Liver (tissue), 9 donors: Measurements from ENCODE around the gene LCORL. TPM values are rescaled to one million over a fixed set of nuclear protein-coding genes. Genes with fewer than 3 reads are reported as not detected.

Source experiments
- DNase-seq: peaks from one replicate; pipeline ENCODE4 v3.0.0-alpha.2; 2017; ENCODE audit warnings: low spot score
- H3K27ac ChIP-seq, 2 donors: one replicate each; pipeline ENCODE4 v1.7.0; 2013; ENCODE audit warnings: inconsistent platforms in 2 of 2, low read length in 2 of 2, control low read depth in 1 of 2, low read depth in 1 of 2, mild to moderate bottlenecking in 1 of 2
- H3K27me3 ChIP-seq, 4 donors: one replicate each; pipeline versions ENCODE4 v1.6.1 to v1.7.0; 2013; ENCODE audit warnings: low read length in 3 of 4, inconsistent platforms in 1 of 4, mild to moderate bottlenecking in 1 of 4, moderate library complexity in 1 of 4; ENCODE audit not compliant: control insufficient read depth in 4 of 4, insufficient read depth in 4 of 4
- H3K36me3 ChIP-seq, 4 donors: one replicate each; pipeline versions ENCODE4 v1.6.1 to v1.7.0; 2013; ENCODE audit warnings: low read length in 3 of 4, mild to moderate bottlenecking in 3 of 4, low read depth in 1 of 4, moderate library complexity in 1 of 4; ENCODE audit not compliant: control insufficient read depth in 4 of 4, insufficient read depth in 3 of 4
- H3K4me1 ChIP-seq, 4 donors: one replicate each; pipeline versions ENCODE4 v1.6.1 to v1.7.0; 2013; ENCODE audit warnings: low read length in 3 of 4, mild to moderate bottlenecking in 3 of 4, moderate library complexity in 1 of 4; ENCODE audit not compliant: control insufficient read depth in 4 of 4, insufficient read depth in 4 of 4
- H3K4me3 ChIP-seq, 3 donors: one replicate each; pipeline versions ENCODE4 v1.6.1 to v1.7.0; 2013; ENCODE audit warnings: low read length in 3 of 3, control low read depth in 1 of 3, low read depth in 1 of 3, mild to moderate bottlenecking in 1 of 3
- H3K9ac ChIP-seq, 2 donors: one replicate each; pipeline ENCODE4 v1.7.0; 2013; ENCODE audit warnings: low read length in 2 of 2, mild to moderate bottlenecking in 2 of 2, moderate library complexity in 2 of 2, control low read depth in 1 of 2, low read depth in 1 of 2
- H3K9me3 ChIP-seq, 4 donors: one replicate each; pipeline versions ENCODE4 v1.6.1 to v1.7.0; 2013; ENCODE audit warnings: low read length in 3 of 4; ENCODE audit not compliant: control insufficient read depth in 4 of 4
- ATF3 ChIP-seq: IDR thresholded peaks from 2 replicates; pipeline ENCODE4 v1.6.1; 2016; ENCODE audit warnings: antibody characterized with exemption
- CTCF ChIP-seq: fragments of 150-350 bp; IDR thresholded peaks from 2 replicates; pipeline ENCODE4 v1.5.1; 2017; ENCODE audit warnings: improper control_type of control experiment, low read depth, low read length; ENCODE audit not compliant: missing input control
- EGR1 ChIP-seq, 2 donors: IDR thresholded peaks; 2 replicates each; pipeline ENCODE4 v1.6.1; 2016 to 2018; ENCODE audit warnings: antibody characterized with exemption in 2 of 2, low read depth in 2 of 2
- FOXA1 ChIP-seq: IDR thresholded peaks from 2 replicates; pipeline ENCODE4 v1.6.1; 2016; ENCODE audit warnings: antibody characterized with exemption
- FOXA2 ChIP-seq: IDR thresholded peaks from 2 replicates; pipeline ENCODE4 v1.6.1; 2016; ENCODE audit warnings: antibody characterized with exemption
- GABPA ChIP-seq, 2 donors: IDR thresholded peaks in 1 of 2; conservative IDR thresholded peaks in 1 of 2; 2 replicates each; pipeline ENCODE4 v1.6.1; 2016; ENCODE audit warnings: antibody characterized with exemption in 2 of 2, mild to moderate bottlenecking in 1 of 2, moderate library complexity in 1 of 2
- HNF4G ChIP-seq: IDR thresholded peaks from 2 replicates; pipeline ENCODE4 v1.6.1; 2016; ENCODE audit warnings: antibody characterized with exemption
- JUND ChIP-seq, 2 donors: IDR thresholded peaks; 2 replicates each; pipeline ENCODE4 v1.6.1; 2016; ENCODE audit warnings: antibody characterized with exemption in 2 of 2
- MAX ChIP-seq: IDR thresholded peaks from 2 replicates; pipeline ENCODE4 v1.6.1; 2016; ENCODE audit warnings: antibody characterized with exemption
- NR2F2 ChIP-seq: IDR thresholded peaks from 2 replicates; pipeline ENCODE4 v1.6.1; 2016; ENCODE audit warnings: antibody characterized with exemption
- RAD21 ChIP-seq, 2 donors: IDR thresholded peaks; 2 replicates each; pipeline ENCODE4 v1.6.1; 2016; ENCODE audit warnings: antibody characterized with exemption in 2 of 2, mild to moderate bottlenecking in 2 of 2
- REST ChIP-seq: IDR thresholded peaks from 2 replicates; pipeline ENCODE4 v1.6.1; 2016; ENCODE audit warnings: antibody characterized with exemption, mild to moderate bottlenecking
- RXRA ChIP-seq, 2 donors: IDR thresholded peaks; 2 replicates each; pipeline ENCODE4 v1.6.1; 2017 to 2018; ENCODE audit warnings: antibody characterized with exemption in 2 of 2, mild to moderate bottlenecking in 1 of 2
- SP1 ChIP-seq: IDR thresholded peaks from 2 replicates; pipeline ENCODE4 v1.6.1; 2018; ENCODE audit warnings: antibody characterized with exemption, mild to moderate bottlenecking
- TAF1 ChIP-seq: conservative IDR thresholded peaks from 2 replicates; pipeline ENCODE4 v1.6.1; 2016; ENCODE audit warnings: antibody characterized with exemption, mild to moderate bottlenecking
- YY1 ChIP-seq: IDR thresholded peaks from 2 replicates; pipeline ENCODE4 v1.6.1; 2016; ENCODE audit warnings: antibody characterized with exemption, mild to moderate bottlenecking
- ZBTB33 ChIP-seq: IDR thresholded peaks from 2 replicates; pipeline ENCODE4 v1.6.1; 2016; ENCODE audit warnings: antibody characterized with exemption
- WGBS: extraction: QIAGEN DNeasy Blood & Tissue Kit; methylation state at CpG from one replicate; pipeline ENCODE4 v1.1.7; 2013; 5-methylcytosine and 5-hydroxymethylcytosine counted together
- polyA plus RNA-seq, 2 donors: library from polyadenylated mRNA; stranded (reverse) in 1 of 2; unstranded in 1 of 2; fragments of 200-250 nt in 1 of 2; fragments of >200 nt in 1 of 2; fragmentation: Nextera tagmentation in 1 of 2; extraction: Ambion mirVana in 1 of 2; gene quantifications; one replicate each; pipeline versions ENCODE4 v1.2.1 to v1.2.3, GENCODE V29; 2013 to 2015
- total RNA-seq, 2 donors: library from RNA; depleted of rRNA; stranded (reverse); fragments of >200 nt; gene quantifications; one replicate each; pipeline ENCODE4 v1.2.3, GENCODE V29; 2014
- donor health status: healthy.
- donor health status: healthy.
- donor health status: healthy.
- donor health status: healthy.
- donor health status: healthy.

The LCORL gene
- total and polyA plus RNA-seq, 4 donors, result 2.1 to 12.0 (median 6.5) TPM

- TF ChIP-seq NR2F2, result no peak
- TF ChIP-seq REST, result no peak
- TF ChIP-seq ZBTB33, result no peak
- no peak for TF ChIP-seq SP1
- TF ChIP-seq GABPA (IDR thresholded peaks at IDR 0.05 in 1 of 2, conservative IDR thresholded peaks at IDR 0.05 in 1 of 2), result no peak
- no peak for TF ChIP-seq ATF3
- no peak for TF ChIP-seq JUND (IDR thresholded peaks at IDR 0.05)
- no peak for TF ChIP-seq FOXA1
- no peak for TF ChIP-seq HNF4G
- TF ChIP-seq RXRA (IDR thresholded peaks at IDR 0.05), result no peak
- TF ChIP-seq FOXA2, result no peak
- TF ChIP-seq RAD21 (IDR thresholded peaks at IDR 0.05), result no peak
- no peak for TF ChIP-seq EGR1 (IDR thresholded peaks at IDR 0.05; ENCODE audit: low read depth in 2 of 2)
- no peak for TF ChIP-seq YY1
- no peak for TF ChIP-seq CTCF
- 98% methylated on average over 2 of the region's 2 CpGs for WGBS
- H3K27ac ChIP-seq, result no peak overlapping the region
Observed at GRCh38 chr4:17846266-17846665, 175.3 kb downstream of the LCORL start.

GRCh38 chr4:17823871-17824669 is 197.5 kb downstream of the LCORL start:
- Histone ChIP-seq H3K4me1 (no peaks in the 10 kb centered on the region), H3K9me3 (no peaks in the 10 kb centered on the region), H3K9ac (no peak overlapping the region), H3K27me3 (no peaks in the 10 kb centered on the region), H3K36me3 (no peaks in the 10 kb centered on the region), H3K27ac (no peak overlapping the region), H3K4me3 (no peak overlapping the region)
- no peak for DNase-seq
- 89% methylated on average over 1 of the region's 1 CpG for WGBS
- TF ChIP-seq SP1 (no peak), CTCF (no peak), MAX (no peak), EGR1 (IDR thresholded peaks at IDR 0.05; ENCODE audit: low read depth in 2 of 2) (no peak), FOXA2 (no peak), JUND (IDR thresholded peaks at IDR 0.05) (no peak), ZBTB33 (no peak), RAD21 (IDR thresholded peaks at IDR 0.05) (no peak), TAF1 (no peak), ATF3 (no peak)

More at GRCh38 chr4:17846266-17846665, 175.3 kb downstream of the LCORL start:
- H3K9ac ChIP-seq, result no peak overlapping the region
- no peak for DNase-seq
- H3K9me3 ChIP-seq, result no peaks in the 10 kb centered on the region
- H3K36me3 ChIP-seq, result no peaks in the 10 kb centered on the region
- no peak overlapping the region for H3K4me3 ChIP-seq
- H3K4me1 ChIP-seq, result no peaks in the 10 kb centered on the region
- H3K27me3 ChIP-seq, result no peaks in the 10 kb centered on the region
